ENCODE data around the gene CD44. TPM values are rescaled to one million over a fixed set of nuclear protein-coding genes. Genes with fewer than 3 reads are reported as not detected.
"Not testable (repeated sequence)": the region's sequence is repeated elsewhere in the genome, so short reads cannot be mapped to it uniquely, and the experiment has no call there.

Gene CD44
- total and polyA plus RNA-seq, 4 donors: 4.1 to 26.9 (median 14.6) TPM

DNA sequence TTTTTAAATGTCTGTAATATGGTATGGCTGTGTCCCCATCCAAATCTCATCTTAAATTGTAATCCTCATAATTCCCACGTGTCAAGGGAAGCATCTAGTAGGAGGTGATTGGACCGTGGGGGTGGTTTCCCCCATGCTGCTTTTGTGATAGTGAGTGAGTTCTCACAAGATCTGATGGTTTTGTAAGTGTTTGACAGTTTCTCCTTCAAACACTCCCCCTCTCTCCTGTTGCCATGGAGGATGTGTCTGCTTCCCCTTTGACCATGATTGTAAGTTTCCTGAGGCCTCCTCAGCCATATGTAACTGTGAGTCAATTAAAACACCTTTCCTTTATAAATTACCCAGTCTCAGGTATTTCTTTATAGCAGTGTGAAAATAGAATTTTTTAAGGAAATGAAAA, 31.1 kb upstream of the CD44 start:
- H3K4me1 ChIP-seq (ENCODE audit: control insufficient read depth in 4 of 4, insufficient read depth in 4 of 4, low read length in 3 of 4): no peaks in the 10 kb centered on the region
- H3K9me3 ChIP-seq (ENCODE audit: control insufficient read depth in 4 of 4, low read length in 3 of 4): no peaks in the 10 kb centered on the region
- 54% methylated on average over 2 of the region's 2 CpGs for WGBS
- no peak for DNase-seq (ENCODE audit: low spot score)
- no peaks in the 10 kb centered on the region for H3K36me3 ChIP-seq (ENCODE audit: control insufficient read depth in 4 of 4, insufficient read depth in 3 of 4, low read depth in 1 of 4, low read length in 3 of 4)
- no peak overlapping the region for H3K9ac ChIP-seq (ENCODE audit: low read depth in 1 of 2, low read length in 2 of 2)
- H3K27me3 ChIP-seq (ENCODE audit: control insufficient read depth in 4 of 4, insufficient read depth in 4 of 4, low read length in 3 of 4): no peaks in the 10 kb centered on the region
- no peak overlapping the region for H3K27ac ChIP-seq (ENCODE audit: low read depth in 1 of 2, low read length in 2 of 2)
- TF ChIP-seq EGR1 (IDR thresholded peaks at IDR 0.05; ENCODE audit: low read depth in 2 of 2): no peak
- no peak for TF ChIP-seq HNF4G (IDR thresholded peaks at IDR 0.05)
- no peak for TF ChIP-seq FOXA1 (IDR thresholded peaks at IDR 0.05)
- no peak for TF ChIP-seq FOXA2 (IDR thresholded peaks at IDR 0.05)
- TF ChIP-seq, protein P1, sequence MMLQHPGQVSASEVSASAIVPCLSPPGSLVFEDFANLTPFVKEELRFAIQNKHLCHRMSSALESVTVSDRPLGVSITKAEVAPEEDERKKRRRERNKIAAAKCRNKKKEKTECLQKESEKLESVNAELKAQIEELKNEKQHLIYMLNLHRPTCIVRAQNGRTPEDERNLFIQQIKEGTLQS (IDR thresholded peaks at IDR 0.05): no peak
- H3K4me3 ChIP-seq (ENCODE audit: low read depth in 1 of 3, low read length in 3 of 3): no peak overlapping the region

DNA sequence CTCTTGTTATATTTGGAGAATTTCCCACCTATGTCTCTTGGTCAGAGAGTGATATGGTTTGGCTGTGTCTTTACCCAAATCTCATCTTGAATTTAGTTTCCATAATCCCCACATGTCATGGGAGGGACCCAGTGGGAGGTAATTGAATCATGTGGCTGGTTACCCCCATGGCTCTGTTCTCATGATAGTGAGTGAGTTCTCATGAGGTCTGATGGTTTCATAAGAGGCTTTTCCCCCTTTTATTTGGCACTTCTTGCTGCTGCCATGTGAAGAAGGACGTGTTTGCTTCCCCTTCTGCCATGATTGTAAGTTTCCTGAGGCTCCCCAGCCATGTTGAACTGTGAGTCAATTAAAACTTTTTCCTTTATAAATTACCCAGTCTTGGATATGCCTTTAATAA, 30.6 kb upstream of the CD44 start:
- not testable (repeated sequence) for H3K9me3 ChIP-seq (ENCODE audit: control insufficient read depth in 4 of 4, low read length in 3 of 4); H3K9ac ChIP-seq (ENCODE audit: low read depth in 1 of 2, low read length in 2 of 2); H3K36me3 ChIP-seq (ENCODE audit: control insufficient read depth in 4 of 4, insufficient read depth in 3 of 4, low read depth in 1 of 4, low read length in 3 of 4); H3K4me1 ChIP-seq (ENCODE audit: control insufficient read depth in 4 of 4, insufficient read depth in 4 of 4, low read length in 3 of 4); DNase-seq (ENCODE audit: low spot score); H3K27ac ChIP-seq (ENCODE audit: low read depth in 1 of 2, low read length in 2 of 2); H3K27me3 ChIP-seq (ENCODE audit: control insufficient read depth in 4 of 4, insufficient read depth in 4 of 4, low read length in 3 of 4); H3K4me3 ChIP-seq (ENCODE audit: low read depth in 1 of 3, low read length in 3 of 3)
- 75% methylated on average over 1 of the region's 1 CpG for WGBS

DNA sequence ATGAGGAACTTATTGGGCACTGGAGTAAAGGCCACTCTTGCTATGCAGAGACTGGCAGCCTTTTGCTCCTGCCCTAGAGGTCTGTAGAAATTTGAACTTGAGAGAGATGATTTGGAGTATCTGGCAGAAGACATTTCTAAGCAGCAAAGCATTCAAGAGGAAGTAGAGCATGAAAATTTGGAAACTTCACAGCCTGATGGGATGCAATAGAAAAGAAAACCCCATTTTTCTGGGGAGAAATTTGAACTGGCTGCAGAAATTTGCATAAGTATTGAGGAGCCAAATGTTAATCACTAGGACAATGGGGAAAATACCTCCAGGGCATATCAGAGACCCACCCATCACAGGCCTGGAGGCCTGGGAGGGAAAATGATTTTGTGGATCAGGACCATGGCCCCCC, 29.9 kb upstream of the CD44 start:
- Histone ChIP-seq H3K4me3 (ENCODE audit: low read depth in 1 of 3, low read length in 3 of 3) (no peak overlapping the region), H3K9ac (ENCODE audit: low read depth in 1 of 2, low read length in 2 of 2) (no peak overlapping the region), H3K27ac (ENCODE audit: low read depth in 1 of 2, low read length in 2 of 2) (no peak overlapping the region), H3K4me1 (ENCODE audit: control insufficient read depth in 4 of 4, insufficient read depth in 4 of 4, low read length in 3 of 4) (no peaks in the 10 kb centered on the region), H3K36me3 (ENCODE audit: control insufficient read depth in 4 of 4, insufficient read depth in 3 of 4, low read depth in 1 of 4, low read length in 3 of 4) (no peaks in the 10 kb centered on the region), H3K27me3 (ENCODE audit: control insufficient read depth in 4 of 4, insufficient read depth in 4 of 4, low read length in 3 of 4) (no peaks in the 10 kb centered on the region), H3K9me3 (ENCODE audit: control insufficient read depth in 4 of 4, low read length in 3 of 4) (no peaks in the 10 kb centered on the region)
- TF ChIP-seq FOXA1 (IDR thresholded peaks at IDR 0.05) (no peak), RAD21 (IDR thresholded peaks at IDR 0.05) (no peak), HNF4G (IDR thresholded peaks at IDR 0.05) (no peak), GABPA (IDR thresholded peaks at IDR 0.05 in 1 of 2, conservative IDR thresholded peaks at IDR 0.05 in 1 of 2) (no peak), RXRA (IDR thresholded peaks at IDR 0.05) (no peak), YY1 (IDR thresholded peaks at IDR 0.05) (no peak), JUND (IDR thresholded peaks at IDR 0.05) (no peak), SP1 (IDR thresholded peaks at IDR 0.05) (no peak), EGR1 (IDR thresholded peaks at IDR 0.05; ENCODE audit: low read depth in 2 of 2) (no peak), HNF4A (conservative IDR thresholded peaks at IDR 0.05) (no peak), TAF1 (conservative IDR thresholded peaks at IDR 0.05) (no peak), NR2F2 (IDR thresholded peaks at IDR 0.05) (no peak), FOXA2 (IDR thresholded peaks at IDR 0.05) (no peak)
- TF ChIP-seq, protein P2, sequence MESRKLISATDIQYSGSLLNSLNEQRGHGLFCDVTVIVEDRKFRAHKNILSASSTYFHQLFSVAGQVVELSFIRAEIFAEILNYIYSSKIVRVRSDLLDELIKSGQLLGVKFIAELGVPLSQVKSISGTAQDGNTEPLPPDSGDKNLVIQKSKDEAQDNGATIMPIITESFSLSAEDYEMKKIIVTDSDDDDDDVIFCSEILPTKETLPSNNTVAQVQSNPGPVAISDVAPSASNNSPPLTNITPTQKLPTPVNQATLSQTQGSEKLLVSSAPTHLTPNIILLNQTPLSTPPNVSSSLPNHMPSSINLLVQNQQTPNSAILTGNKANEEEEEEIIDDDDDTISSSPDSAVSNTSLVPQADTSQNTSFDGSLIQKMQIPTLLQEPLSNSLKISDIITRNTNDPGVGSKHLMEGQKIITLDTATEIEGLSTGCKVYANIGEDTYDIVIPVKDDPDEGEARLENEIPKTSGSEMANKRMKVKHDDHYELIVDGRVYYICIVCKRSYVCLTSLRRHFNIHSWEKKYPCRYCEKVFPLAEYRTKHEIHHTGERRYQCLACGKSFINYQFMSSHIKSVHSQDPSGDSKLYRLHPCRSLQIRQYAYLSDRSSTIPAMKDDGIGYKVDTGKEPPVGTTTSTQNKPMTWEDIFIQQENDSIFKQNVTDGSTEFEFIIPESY (IDR thresholded peaks at IDR 0.05): no peak
- TF ChIP-seq, protein P3, sequence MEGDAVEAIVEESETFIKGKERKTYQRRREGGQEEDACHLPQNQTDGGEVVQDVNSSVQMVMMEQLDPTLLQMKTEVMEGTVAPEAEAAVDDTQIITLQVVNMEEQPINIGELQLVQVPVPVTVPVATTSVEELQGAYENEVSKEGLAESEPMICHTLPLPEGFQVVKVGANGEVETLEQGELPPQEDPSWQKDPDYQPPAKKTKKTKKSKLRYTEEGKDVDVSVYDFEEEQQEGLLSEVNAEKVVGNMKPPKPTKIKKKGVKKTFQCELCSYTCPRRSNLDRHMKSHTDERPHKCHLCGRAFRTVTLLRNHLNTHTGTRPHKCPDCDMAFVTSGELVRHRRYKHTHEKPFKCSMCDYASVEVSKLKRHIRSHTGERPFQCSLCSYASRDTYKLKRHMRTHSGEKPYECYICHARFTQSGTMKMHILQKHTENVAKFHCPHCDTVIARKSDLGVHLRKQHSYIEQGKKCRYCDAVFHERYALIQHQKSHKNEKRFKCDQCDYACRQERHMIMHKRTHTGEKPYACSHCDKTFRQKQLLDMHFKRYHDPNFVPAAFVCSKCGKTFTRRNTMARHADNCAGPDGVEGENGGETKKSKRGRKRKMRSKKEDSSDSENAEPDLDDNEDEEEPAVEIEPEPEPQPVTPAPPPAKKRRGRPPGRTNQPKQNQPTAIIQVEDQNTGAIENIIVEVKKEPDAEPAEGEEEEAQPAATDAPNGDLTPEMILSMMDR (IDR thresholded peaks at IDR 0.05; ENCODE audit: low read depth, low read length, missing input control): no peak
- TF ChIP-seq, protein P1 (IDR thresholded peaks at IDR 0.05): no peak
- TF ChIP-seq, protein P4, sequence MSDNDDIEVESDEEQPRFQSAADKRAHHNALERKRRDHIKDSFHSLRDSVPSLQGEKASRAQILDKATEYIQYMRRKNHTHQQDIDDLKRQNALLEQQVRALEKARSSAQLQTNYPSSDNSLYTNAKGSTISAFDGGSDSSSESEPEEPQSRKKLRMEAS (IDR thresholded peaks at IDR 0.05): no peak
- DNase-seq (ENCODE audit: low spot score): no peak
